HPDE6-E6E7 (cell line): ENCODE data around the gene PVR.
"Not testable (repeated sequence)": the region's sequence is repeated elsewhere in the genome, so short reads cannot be mapped to it uniquely, and the experiment has no call there.

Experiments used
- DNase-seq: peaks from one replicate; pipeline ENCODE4 v3.0.0; 2011; ENCODE audit warnings: missing footprints; ENCODE audit errors: extremely low spot score

Gene PVR

DNA sequence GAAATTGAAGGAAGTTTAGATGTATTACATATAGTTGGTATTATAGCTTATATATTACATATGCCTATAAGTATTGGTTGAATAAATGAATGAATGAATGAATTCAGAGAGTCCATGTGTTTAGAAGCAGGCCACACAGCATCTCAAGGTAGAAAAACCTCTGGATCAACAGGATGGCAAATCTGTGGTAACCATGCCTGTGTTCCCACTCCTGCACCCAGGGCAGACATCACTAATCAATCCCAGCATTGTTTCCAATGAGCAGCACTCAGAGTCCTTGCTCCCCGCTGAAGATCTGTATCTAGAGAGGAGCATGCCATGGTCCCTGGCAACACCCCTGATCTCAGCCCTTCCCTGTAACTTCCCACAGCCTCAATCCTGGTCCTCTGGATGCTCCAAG lies 28.5 kb downstream of the PVR start:
- no peak for DNase-seq

DNA sequence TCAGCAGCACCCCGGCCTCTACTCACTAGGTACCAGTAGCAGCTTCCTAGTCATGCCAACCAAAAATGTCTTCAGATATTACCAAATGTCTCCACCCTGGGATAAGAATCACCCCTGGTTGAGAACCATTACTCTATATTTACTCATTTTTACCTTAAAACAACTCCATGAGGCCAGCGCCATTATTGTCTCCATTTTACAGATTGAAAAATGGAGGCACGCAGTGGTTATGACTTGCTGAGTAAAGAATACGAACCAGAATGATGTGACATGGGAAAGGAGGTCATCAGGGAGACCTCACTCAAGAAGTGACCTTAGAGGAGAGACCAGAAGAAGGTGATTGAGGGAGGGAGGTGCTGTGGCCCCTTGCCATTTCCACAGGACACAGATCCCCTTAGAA lies 29.8 kb downstream of the PVR start:
- DNase-seq, result no peak

DNA sequence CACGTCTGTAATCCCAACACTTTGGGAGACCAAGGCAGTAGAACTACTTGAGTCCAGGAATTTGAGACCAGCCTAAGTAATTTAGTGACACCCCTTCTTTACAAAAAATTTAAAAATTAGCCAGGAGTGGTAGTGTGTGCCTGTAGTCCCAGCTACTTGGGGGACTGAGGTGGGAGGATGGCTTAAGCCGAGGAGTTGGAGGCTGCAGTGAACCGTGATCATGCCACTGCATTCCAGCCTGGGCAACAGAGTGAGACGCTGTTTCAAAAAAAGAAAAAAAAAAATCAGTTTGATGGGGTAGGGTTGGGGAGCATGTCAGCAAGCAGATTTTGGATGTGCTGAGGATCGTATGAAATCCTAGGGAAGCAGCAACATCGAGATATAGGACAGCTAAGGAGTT lies 31.8 kb downstream of the PVR start:
- no peak for DNase-seq

DNA sequence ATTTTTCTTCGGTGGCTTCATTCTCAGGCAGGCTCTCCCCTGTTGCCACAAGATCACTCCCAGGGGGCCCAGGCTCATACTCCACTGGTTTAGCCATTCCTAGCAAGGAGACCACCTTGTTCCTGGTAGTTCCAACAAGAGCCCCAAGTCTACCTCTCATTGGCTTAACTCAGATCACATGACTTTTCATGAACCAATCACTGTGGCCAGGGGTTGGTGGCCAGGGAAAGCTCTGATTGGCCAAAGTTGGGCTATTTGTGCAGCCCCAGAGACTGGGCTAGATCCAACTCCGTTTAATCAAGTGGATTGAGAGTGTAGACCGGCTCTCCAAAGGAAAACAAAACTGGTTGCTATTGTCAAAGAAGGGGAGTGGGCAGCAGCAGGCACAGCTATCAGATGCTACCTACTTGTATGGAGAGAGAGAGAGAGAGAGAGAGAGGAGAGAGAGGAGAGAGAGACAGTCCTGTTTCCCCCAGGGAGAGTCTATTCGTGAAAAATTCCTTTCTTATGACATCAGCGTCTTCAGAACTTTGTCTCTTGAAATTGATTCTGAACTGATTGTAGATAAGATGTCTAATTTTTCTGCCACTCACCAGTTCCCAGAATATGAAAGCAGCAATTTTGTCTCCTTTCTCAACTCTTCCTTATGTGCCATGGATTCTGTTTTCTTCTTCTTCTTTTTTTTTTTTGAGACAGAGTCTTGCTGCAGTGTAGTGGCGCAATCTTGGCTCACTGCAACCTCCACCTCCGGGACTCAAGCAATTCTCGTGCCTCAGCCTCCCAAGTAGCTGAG lies 33.5 kb downstream of the PVR start:
- DNase-seq, result no peak

GRCh38 chr19:44680536-44680935 lies 36.8 kb downstream of the PVR start:
- DNase-seq, result no peak

- no peak for DNase-seq
Measured at GRCh38 chr19:44681992-44682790, 38.5 kb downstream of the PVR start.

- no peak for DNase-seq
Measured at GRCh38 chr19:44682807-44683206, 39.1 kb downstream of the PVR start.

- DNase-seq, result no peak
Measured at GRCh38 chr19:44683434-44684210, 39.9 kb downstream of the PVR start.

GRCh38 chr19:44684396-44684795 lies 40.7 kb downstream of the PVR start:
- not testable (repeated sequence) for DNase-seq

GRCh38 chr19:44684892-44685863 lies 41.5 kb downstream of the PVR start:
- DNase-seq, result peak; percentile 29

- no peak for DNase-seq
Measured at GRCh38 chr19:44685877-44686276, 42.2 kb downstream of the PVR start.

DNA sequence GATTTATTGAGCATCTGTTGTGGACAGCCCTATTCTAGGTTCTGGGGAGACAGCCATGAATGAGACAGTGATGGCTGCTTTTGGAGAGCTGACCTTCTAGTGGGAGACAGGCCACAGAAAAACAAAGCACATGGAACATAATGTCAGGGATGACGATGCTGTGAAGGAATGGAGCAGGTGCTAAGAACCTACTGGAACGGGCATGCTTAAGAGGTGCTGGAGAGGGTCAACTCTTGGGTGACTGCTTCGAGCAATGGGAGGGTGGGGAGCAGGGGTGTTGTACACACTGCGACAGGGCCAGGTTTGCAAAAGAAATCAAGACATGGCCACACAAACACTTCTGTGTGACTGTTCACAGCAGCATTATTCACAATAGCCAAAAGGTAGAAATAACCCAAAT lies 43.2 kb downstream of the PVR start:
- no peak for DNase-seq

GRCh38 chr19:44687888-44688287 lies 44.2 kb downstream of the PVR start:
- no peak for DNase-seq

DNA sequence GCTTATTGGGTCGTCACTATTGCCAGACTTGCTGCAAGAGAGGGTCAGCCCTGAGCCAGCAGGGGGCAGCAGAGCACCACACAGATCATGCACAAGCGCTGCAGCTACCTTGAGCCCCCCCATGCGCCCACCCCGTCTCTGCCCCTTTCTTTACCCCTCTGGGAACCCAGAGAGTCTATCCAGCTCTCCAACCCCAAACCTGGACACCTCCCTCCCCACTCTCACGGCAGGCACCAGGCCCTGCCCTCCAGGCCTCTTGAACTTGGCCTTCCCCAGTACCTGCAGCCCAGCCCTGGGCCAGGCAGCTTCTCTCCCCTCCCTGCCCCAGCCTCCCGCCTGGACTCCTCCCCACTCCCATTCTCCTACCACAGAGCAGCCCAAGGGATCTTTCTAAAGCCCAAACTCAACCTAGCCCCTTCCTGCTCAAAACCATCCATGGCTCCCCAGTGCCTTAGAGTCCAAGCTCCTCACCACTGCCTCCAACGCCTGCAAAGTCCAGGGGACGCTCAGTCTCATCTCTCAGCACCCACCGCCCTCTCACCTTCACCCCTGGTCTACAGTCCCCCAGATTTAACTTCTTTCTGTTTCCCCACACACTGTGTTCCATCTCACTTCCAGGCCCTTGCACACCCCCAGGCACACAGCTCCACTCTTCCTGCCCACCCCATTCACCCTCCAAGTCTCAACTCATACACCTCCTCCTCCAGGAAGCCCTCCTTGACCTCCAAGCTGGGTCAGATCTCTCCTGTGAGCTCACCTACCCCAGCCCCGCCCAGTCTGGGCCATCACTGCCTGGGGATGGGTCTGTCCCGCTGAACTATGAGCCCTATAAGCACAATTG lies 45.8 kb downstream of the PVR start:
- DNase-seq, result peak; percentile 43

DNA sequence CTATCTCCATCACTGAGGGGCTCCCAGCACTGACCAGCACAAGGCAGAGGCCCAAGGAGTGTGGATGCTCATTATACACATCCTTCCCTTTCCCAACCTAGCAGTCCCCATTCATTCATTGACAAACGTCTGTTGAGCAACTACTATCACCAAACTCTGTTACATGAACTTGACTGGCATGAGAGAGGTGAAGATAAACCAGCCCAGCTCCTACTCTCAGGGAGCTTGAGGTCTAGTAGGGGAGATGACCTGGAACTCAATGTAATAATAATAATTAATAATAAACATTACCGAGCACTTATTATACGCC lies 46.4 kb downstream of the PVR start:
- no peak for DNase-seq

DNA sequence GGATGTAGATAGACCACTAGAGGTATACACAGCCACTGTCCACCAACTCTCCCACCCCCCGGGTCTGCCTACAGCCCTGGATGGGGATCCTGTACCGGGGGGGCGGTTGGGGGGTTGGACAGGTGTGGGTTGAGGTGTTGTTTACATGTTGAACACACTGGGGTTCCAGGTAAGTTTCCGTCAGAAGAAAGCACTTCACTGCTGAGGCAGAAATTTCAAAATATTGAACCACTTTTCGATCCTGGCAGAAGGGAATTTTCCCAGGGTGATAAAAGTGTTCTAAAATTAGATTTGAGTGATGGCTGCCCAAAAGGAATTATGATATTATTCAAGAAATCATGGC lies 48.6 kb downstream of the PVR start:
- no peak for DNase-seq

DNA sequence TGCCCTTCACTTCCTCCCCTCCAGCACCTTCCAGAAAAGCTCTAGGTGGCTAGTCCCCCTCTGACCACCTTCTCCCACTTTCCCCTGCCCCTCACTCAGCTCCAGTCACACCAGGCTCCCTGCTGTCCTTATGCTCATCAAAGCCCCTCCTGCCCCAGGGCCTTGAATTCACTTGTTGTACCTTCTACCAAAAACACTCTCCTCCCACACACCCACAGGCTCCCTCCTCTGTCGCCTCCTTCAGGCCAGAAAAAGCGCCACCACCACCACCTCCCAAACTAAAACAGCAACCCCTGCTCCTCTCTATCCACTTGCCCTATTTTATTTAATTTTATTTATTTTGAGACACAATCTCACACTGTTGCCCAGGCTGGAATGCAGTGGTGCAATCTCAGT lies 50.5 kb downstream of the PVR start:
- DNase-seq, result no peak

DNA sequence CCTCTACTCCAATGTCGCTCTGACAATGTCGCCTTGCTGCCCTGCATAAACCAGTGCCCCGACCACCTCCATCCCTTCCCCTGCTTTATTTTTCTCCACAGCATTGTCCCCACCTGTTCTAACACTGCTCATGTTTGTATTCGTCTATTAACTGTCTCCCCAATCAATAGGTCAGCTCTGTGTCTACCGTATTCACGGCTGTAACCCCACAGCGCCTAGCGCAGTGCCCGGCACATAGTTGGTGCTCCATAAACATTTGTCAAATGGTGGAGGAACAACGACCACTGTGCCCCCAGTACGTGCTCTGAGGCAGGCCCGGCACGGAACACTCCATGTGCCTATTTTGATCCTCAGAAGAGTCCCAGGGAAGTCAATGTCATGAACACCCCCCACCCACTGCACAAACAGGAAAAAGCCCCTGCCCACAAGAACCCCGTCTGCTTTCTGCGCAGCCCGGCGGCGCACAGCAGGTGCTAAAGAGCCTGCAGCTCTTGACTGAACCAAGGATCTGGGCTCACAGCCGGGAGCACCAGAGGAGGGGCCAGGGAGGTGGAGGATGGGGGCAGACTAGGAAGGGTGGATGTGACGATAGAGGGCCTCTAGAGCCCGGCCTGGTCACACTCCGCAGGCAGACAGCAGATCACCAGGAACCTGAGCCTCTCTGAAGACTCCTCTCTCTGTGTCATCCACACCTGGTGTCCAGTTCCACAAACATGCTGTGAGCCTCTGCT lies 53.4 kb downstream of the PVR start:
- DNase-seq, result no peak

DNA sequence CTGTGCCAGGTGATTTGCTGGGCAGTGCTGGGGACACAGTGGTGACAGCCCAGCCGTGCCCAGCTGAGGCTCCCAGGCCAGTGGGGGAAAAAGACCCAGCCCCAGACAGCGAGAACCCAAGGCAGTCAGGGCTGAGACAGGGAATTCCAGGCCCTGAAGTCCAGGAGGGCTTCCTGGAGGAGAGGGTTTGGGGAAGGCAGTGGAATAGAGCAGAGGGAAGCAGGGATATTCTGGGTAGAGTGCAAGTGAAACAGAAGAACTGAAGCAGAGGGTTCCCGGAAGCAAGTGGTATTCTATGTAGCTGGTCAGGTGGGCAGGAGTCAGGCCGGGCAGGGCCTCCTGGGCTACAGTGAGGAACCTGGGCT lies 53.9 kb downstream of the PVR start:
- no peak for DNase-seq
